ENCODE measurements around the gene KCP. TPM values are rescaled to one million over a fixed set of nuclear protein-coding genes. Genes with fewer than 3 reads are reported as not detected.
A peak's percentile ranks its signal among the peaks of the same experiment; 100 is the strongest.

The KCP gene
- total RNA-seq, 2 experiments from 2014 or later, result 0.11 TPM; not detected in 1

- H3K36me3 ChIP-seq (ENCODE audit: insufficient read depth, low read length), result no peaks in the 10 kb centered on the region
- H3K9me3 ChIP-seq (ENCODE audit: control insufficient read depth in 1 of 2, insufficient read depth in 1 of 2, low read length in 2 of 2), result peaks cover 0 to 9% of the 10 kb centered on the region in 2 experiments
- peaks cover 7% of the 10 kb centered on the region for H3K4me1 ChIP-seq (ENCODE audit: insufficient read depth, low read length)
- no peak overlapping the region for H3K27ac ChIP-seq (ENCODE audit: low read depth in 1 of 2, low read length in 2 of 2)
- DNase-seq (peak in 1 of 14 experiments; percentile 54), ATAC-seq (ENCODE audit: poor library complexity) (peak; percentile 60)
- H3K9me3 Mint-ChIP-seq, result no peaks in the 10 kb centered on the region
- no peak overlapping the region for H3K4me3 ChIP-seq (ENCODE audit: low read length)
- CTCF ChIA-PET, result no interaction called here
- intact Hi-C loops (cut with DNase I, micrococcal nuclease), result no loop called here
- no peak overlapping the region for H3K4me3 Mint-ChIP-seq
- H3K4me1 Mint-ChIP-seq (ENCODE audit: low read depth), result no peaks in the 10 kb centered on the region
- POLR2A ChIA-PET, result interaction anchor here (0.5 kb wide), 1 partner anchor 1119 kb away, joined by 3 read pairs; no protein-coding TSS in a partner anchor
- no peak overlapping the region for H3K27ac Mint-ChIP-seq
- H3K27me3 ChIP-seq (ENCODE audit: control insufficient read depth in 1 of 2, insufficient read depth in 2 of 2, low read length in 2 of 2), result peaks cover 22 to 33% of the 10 kb centered on the region in 2 experiments
- H3K36me3 Mint-ChIP-seq (ENCODE audit: low read depth), result no peaks in the 10 kb centered on the region
- no peak for TF ChIP-seq CTCF (IDR thresholded peaks at IDR 0.05)
- H3K27me3 Mint-ChIP-seq, result peaks cover 15% of the 10 kb centered on the region
These were observed 19.2 kb downstream of the KCP start for GRCh38 chr7:128891110-128891941.

DNA sequence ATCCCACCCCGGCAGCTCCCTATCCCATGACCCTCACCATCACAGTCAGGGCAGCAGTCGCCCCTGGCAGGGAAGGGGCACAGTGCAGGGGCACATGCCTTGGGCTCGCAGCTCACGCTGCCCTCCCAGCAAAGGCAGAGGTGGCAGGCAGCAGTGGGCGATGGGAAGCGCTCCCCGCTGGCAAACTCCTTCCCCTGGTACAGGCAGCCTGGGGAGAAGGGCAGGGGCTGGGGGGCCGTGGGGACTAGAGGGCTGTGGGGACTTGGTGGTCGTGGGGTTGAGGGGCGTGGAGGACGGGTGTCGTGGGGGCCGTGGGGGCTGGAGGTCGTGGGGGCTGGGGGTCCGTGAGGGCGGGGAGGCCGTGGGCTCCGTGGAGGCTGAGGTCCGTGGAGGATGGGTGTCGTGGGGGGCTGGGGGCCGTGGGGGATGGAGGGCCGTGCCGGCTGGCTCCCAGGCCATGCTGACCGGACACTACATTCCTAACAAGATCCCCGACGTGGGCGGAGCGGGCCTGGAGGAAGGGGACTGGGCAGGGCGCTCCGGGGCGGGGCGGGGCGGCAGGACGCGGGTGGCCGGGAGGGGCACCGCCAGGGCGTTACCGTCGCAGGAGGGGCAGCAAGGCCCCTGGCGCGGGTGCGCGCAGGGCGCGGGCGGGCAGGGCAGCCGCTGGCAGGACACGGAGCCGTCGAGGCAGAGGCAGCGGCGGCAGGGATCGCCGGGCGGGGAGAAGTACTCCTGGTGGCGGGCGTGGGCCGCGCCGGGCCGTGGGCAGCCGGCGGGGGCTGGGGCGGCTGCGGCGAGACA lies 20.0 kb downstream of the KCP start:
- Histone ChIP-seq H3K36me3 (ENCODE audit: insufficient read depth, low read length) (no peaks in the 10 kb centered on the region), H3K27me3 (ENCODE audit: control insufficient read depth in 1 of 2, insufficient read depth in 2 of 2, low read length in 2 of 2) (peaks cover 22 to 33% of the 10 kb centered on the region in 2 experiments), H3K27ac (ENCODE audit: low read depth in 1 of 2, low read length in 2 of 2) (no peak overlapping the region), H3K4me3 (ENCODE audit: low read length) (no peak overlapping the region), H3K4me1 (ENCODE audit: insufficient read depth, low read length) (peaks cover 7% of the 10 kb centered on the region), H3K9me3 (ENCODE audit: control insufficient read depth in 1 of 2, insufficient read depth in 1 of 2, low read length in 2 of 2) (peaks cover 0 to 9% of the 10 kb centered on the region in 2 experiments)
- DNase-seq (no peak), ATAC-seq (ENCODE audit: poor library complexity) (peak; percentile 37)
- intact Hi-C loops (cut with DNase I, micrococcal nuclease), result no loop called here
- Mint-ChIP-seq H3K4me1 (ENCODE audit: low read depth) (no peaks in the 10 kb centered on the region), H3K4me3 (peak overlapping the region; percentile 15), H3K27ac (no peak overlapping the region), H3K27me3 (peaks cover 20% of the 10 kb centered on the region), H3K9me3 (no peaks in the 10 kb centered on the region), H3K36me3 (ENCODE audit: low read depth) (no peaks in the 10 kb centered on the region)
- ChIA-PET CTCF (no interaction called here), POLR2A (no interaction called here)
- no peak for TF ChIP-seq CTCF (IDR thresholded peaks at IDR 0.05)

GRCh38 chr7:128889121-128889520 lies 21.4 kb downstream of the KCP start:
- Mint-ChIP-seq H3K27ac (no peak overlapping the region), H3K27me3 (peaks cover 20% of the 10 kb centered on the region), H3K4me1 (ENCODE audit: low read depth) (no peaks in the 10 kb centered on the region), H3K36me3 (ENCODE audit: low read depth) (no peaks in the 10 kb centered on the region), H3K9me3 (no peaks in the 10 kb centered on the region), H3K4me3 (no peak overlapping the region)
- POLR2A ChIA-PET, result no interaction called here
- H3K27ac ChIP-seq (ENCODE audit: low read depth in 1 of 2, low read length in 2 of 2), result no peak overlapping the region
- no peaks in the 10 kb centered on the region for H3K36me3 ChIP-seq (ENCODE audit: insufficient read depth, low read length)
- peaks cover 9% of the 10 kb centered on the region for H3K4me1 ChIP-seq (ENCODE audit: insufficient read depth, low read length)
- no peak overlapping the region for H3K4me3 ChIP-seq (ENCODE audit: low read length)
- TF ChIP-seq CTCF (IDR thresholded peaks at IDR 0.05), result no peak
- ATAC-seq (ENCODE audit: poor library complexity) (no peak), DNase-seq (no peak)
- CTCF ChIA-PET, result no interaction called here
- intact Hi-C loops (cut with DNase I, micrococcal nuclease), result no loop called here
- peaks cover 0 to 9% of the 10 kb centered on the region in 2 experiments for H3K9me3 ChIP-seq (ENCODE audit: control insufficient read depth in 1 of 2, insufficient read depth in 1 of 2, low read length in 2 of 2)
- H3K27me3 ChIP-seq (ENCODE audit: control insufficient read depth in 1 of 2, insufficient read depth in 2 of 2, low read length in 2 of 2), result peaks cover 22 to 33% of the 10 kb centered on the region in 2 experiments

Data from CD4-positive, alpha-beta T cell (primary cell).